IgD-negative memory B cell (primary cell): ENCODE data around the gene SLC23A2. TPM values are rescaled to one million over a fixed set of nuclear protein-coding genes. Genes with fewer than 3 reads are reported as not detected.

ENCODE experiments used
- H3K27ac Mint-ChIP-seq, 3 donors: one replicate each; pipeline ENCODE4 v1.8.0; 2020 to 2022; ENCODE audit warnings: mild to moderate bottlenecking in 3 of 3, mixed read lengths in 3 of 3, moderate library complexity in 1 of 3
- H3K27me3 Mint-ChIP-seq: one replicate; pipeline ENCODE4 v1.8.0; 2021; ENCODE audit warnings: mixed read lengths
- H3K36me3 Mint-ChIP-seq: one replicate; pipeline ENCODE4 v1.8.0; 2020; ENCODE audit warnings: mild to moderate bottlenecking, mixed read lengths
- H3K4me1 Mint-ChIP-seq, 3 donors: one replicate each; pipeline ENCODE4 v1.8.0; 2020 to 2022; ENCODE audit warnings: mixed read lengths in 3 of 3, mild to moderate bottlenecking in 1 of 3
- H3K4me3 Mint-ChIP-seq, 4 donors: one replicate each; pipeline ENCODE4 v1.8.0; 2020 to 2022; ENCODE audit warnings: mild to moderate bottlenecking in 4 of 4, mixed read lengths in 4 of 4, moderate library complexity in 3 of 4
- H3K9me3 Mint-ChIP-seq, 3 donors: one replicate each; pipeline ENCODE4 v1.8.0; 2020 to 2021; ENCODE audit warnings: mixed read lengths in 3 of 3, mild to moderate bottlenecking in 1 of 3
- polyA plus RNA-seq: library from polyadenylated mRNA; unstranded; fragments of 300-500 nt; fragmentation: Illumina TruSeq; gene quantifications from one replicate; pipeline ENCODE4 v1.2.3, GENCODE V29; 2021

Gene SLC23A2
- polyA plus RNA-seq, 1 donor from 2014 or later: 11.3 TPM

DNA sequence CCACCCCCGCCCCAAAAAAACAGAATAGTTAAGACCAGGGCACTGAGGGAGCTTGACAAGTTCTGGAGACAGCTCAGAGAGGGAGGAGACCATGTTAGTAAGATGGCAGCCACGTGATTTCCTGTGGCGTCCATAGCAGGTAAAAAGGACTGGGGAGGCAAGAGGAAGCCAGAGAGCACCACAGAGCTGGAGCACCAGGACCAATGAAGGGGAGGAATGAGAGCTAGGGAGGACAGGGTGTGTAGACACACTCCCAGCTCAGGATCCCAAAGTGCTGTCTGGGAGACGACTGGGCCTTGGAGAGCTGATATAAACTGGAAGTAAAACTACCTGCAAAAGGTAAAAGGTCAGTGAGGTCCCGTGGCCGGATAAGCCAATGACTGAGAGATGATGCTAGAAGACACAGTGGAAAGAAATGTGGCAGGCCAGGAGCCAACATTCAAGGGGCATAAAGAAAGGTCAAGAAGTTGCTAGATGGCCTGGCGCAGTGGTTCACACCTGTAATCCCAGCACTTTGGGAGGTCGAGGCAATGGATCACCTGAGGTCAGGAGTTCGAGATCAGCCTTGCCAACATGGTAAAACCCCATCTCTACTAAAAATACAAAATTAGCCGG lies 39.0 kb downstream of the SLC23A2 start:
- H3K27me3 Mint-ChIP-seq: no peaks in the 10 kb centered on the region
- H3K9me3 Mint-ChIP-seq: no peaks in the 10 kb centered on the region
- peak overlapping the region in 2 of 3 donors; percentile 44 to 67 for H3K27ac Mint-ChIP-seq
- peaks cover 3% of the 10 kb centered on the region for H3K36me3 Mint-ChIP-seq
- H3K4me1 Mint-ChIP-seq: peaks cover 21 to 27% (median 25%) of the 10 kb centered on the region in 3 donors
- H3K4me3 Mint-ChIP-seq: peak overlapping the region in 2 of 4 donors; percentile 7 to 80

DNA sequence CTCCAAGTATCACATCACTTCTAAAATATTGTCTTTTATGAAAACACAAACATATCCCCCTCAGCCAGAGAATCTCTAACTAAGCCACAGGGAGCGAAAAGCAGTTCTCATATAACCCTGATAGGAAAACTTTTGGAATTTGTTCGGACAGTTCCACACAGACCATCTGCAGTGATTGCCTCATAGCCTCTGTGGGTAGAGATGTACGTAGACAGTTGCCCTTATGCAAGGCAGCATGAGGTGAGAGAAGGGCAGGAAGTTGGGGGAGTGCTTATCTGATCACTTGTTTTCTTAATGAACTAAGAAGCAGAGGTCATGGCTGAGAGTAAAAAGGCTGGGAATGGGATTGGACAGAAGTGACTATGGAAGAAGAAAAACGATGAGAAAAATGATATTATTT lies 39.6 kb downstream of the SLC23A2 start:
- Mint-ChIP-seq H3K27ac (peak overlapping the region in 2 of 3 donors; percentile 44 to 67), H3K27me3 (no peaks in the 10 kb centered on the region), H3K4me1 (peaks cover 19 to 27% (median 25%) of the 10 kb centered on the region in 3 donors), H3K9me3 (no peaks in the 10 kb centered on the region), H3K4me3 (peak overlapping the region in 3 of 4 donors; percentile 7 to 38 (median 10)), H3K36me3 (peaks cover 3% of the 10 kb centered on the region)

DNA sequence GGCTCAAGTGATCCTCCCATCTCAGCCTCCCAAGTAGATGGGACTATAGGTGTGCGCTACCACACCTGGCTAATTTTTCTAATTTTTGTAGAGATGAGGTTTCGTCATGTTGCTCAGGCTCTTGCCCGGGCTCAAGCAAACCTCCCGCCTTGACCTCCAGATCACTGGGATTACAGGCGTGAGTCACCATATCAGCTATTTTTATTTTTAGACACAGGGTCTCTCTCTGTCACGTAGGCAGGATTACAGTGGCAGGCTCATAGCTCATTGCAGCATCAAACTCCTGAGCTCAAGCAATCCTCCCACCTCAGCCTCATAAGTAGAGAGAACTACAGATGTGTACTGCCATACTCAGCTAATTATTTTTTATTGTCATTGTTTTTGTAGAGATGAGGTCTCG lies 41.7 kb downstream of the SLC23A2 start:
- Mint-ChIP-seq H3K4me1 (peaks cover 22 to 33% (median 30%) of the 10 kb centered on the region in 3 donors), H3K36me3 (peaks cover 2% of the 10 kb centered on the region), H3K27me3 (no peaks in the 10 kb centered on the region), H3K27ac (no peak overlapping the region), H3K4me3 (no peak overlapping the region), H3K9me3 (no peaks in the 10 kb centered on the region)

DNA sequence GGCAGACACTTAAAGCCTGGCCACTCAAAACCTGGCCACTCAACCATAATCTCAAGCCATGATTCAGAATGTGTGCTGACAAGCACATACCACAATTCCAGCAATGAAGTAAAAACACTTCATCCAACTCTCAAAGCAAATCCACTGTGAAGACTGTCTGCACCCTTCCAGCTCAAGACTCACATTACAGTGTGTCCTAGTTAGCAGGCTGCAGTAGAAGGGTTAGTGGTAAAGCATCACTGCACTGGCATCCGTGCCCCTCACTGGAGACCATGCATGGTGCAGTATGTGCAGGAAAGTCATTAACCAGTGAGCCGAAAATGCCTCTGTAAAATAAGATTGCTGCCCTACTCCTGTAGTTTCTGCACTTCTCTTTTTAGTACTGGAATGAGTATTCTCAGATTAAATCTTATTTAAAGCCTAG lies 43.4 kb downstream of the SLC23A2 start:
- Mint-ChIP-seq H3K4me3 (no peak overlapping the region), H3K27ac (peak overlapping the region in 1 of 3 donors; percentile 29), H3K36me3 (peaks cover 2% of the 10 kb centered on the region), H3K27me3 (no peaks in the 10 kb centered on the region), H3K9me3 (no peaks in the 10 kb centered on the region), H3K4me1 (peaks cover 20 to 33% (median 26%) of the 10 kb centered on the region in 3 donors)

DNA sequence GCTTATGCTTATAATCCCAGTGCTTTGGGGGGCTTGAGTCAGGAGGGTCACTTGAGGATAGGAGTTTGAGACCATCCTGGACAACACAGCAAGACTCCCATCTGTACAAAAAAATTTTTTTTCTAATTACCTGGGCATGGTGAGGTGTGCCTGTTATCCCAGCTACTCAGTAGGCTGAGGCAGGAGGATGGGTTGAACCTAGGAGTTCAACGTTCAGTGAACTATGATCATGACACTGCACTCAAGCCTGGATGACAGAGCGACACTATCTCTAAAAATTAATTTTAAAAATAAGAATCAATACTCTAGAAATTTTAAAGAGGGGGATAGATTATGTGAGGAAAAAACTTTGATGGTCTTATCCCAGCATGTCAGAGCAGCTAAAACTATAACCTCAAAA lies 44.1 kb downstream of the SLC23A2 start:
- Mint-ChIP-seq H3K4me1 (peaks cover 16 to 30% (median 23%) of the 10 kb centered on the region in 3 donors), H3K9me3 (no peaks in the 10 kb centered on the region), H3K4me3 (no peak overlapping the region), H3K27ac (no peak overlapping the region), H3K27me3 (no peaks in the 10 kb centered on the region), H3K36me3 (peaks cover 2% of the 10 kb centered on the region)

DNA sequence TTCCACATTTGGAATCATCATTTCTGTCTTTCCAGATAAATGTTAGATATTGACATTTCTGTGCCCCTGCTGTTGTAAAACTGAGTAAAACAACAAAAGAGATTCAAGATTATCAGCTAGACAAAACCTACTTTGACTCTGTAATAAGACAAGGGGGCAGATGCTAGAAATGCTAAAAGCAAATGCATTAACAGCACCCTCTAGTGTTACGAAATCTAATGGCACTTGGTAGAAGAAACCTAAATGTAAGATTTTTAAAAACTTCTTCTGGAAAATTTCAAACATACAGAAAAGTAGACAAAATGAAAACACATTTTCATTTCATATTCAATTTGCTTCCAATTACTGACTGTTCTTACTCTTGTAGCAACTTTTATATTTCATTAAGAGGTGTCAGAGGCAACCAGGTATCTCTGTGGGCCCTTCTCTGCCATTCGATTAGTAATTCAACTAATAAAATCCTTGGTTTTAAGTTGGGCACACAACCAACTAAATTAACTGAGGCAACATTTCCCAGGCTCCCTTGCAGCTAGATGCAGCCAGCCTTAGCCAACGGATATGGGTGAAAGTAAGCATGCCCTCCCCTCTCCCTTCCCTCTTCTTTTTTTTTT lies 45.0 kb downstream of the SLC23A2 start:
- Mint-ChIP-seq H3K9me3 (no peaks in the 10 kb centered on the region), H3K4me3 (no peak overlapping the region)

DNA sequence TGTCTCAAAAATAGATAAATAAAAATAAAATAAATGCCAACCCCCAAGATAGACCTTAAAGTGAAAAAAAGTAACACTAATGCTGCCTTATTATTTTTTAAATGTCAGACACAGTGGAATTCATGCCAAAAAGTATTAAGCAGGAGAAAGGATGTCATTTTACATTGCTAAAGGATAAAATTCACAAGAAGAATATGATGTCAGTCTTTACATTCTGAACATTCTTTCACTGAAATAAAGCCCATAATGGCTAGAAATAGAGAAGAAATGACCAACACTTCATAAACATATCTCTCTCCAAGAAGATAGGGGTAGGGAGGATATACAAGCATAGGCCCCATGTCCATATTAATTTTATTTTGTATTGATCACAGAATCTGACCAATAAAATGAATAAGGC lies 47.4 kb downstream of the SLC23A2 start:
- peaks cover 15 to 23% (median 21%) of the 10 kb centered on the region in 3 donors for H3K4me1 Mint-ChIP-seq
- H3K27me3 Mint-ChIP-seq: no peaks in the 10 kb centered on the region
- no peak overlapping the region for H3K27ac Mint-ChIP-seq
- H3K36me3 Mint-ChIP-seq: no peaks in the 10 kb centered on the region
- H3K4me3 Mint-ChIP-seq: no peak overlapping the region
- no peaks in the 10 kb centered on the region for H3K9me3 Mint-ChIP-seq

More for the DNA sequence above, 45.0 kb downstream of the SLC23A2 start:
- no peaks in the 10 kb centered on the region for H3K27me3 Mint-ChIP-seq
- peaks cover 2% of the 10 kb centered on the region for H3K36me3 Mint-ChIP-seq
- H3K4me1 Mint-ChIP-seq: peaks cover 8 to 22% (median 16%) of the 10 kb centered on the region in 3 donors
- H3K27ac Mint-ChIP-seq: no peak overlapping the region

DNA sequence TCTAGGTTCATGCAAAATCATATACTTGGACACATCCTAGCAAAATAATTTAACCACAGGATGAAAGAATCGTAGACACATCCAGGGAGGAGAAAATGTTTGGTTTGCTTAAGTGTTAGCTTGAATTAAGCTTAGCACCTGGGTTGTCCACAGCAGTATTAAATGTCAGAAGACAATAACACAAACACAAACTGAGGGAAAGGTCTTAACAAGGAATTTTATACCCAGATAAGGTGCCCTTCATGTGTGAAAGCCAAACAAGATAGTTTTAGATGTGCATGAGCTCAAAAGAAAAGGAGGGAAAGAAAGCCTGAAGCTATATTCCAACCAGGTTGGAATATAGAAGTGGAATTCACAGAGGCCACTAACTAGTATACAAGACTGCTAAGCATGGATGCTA lies 49.1 kb downstream of the SLC23A2 start:
- Mint-ChIP-seq H3K4me3 (no peak overlapping the region), H3K27me3 (no peaks in the 10 kb centered on the region), H3K27ac (no peak overlapping the region), H3K9me3 (no peaks in the 10 kb centered on the region), H3K4me1 (peaks cover 25 to 33% (median 29%) of the 10 kb centered on the region in 3 donors), H3K36me3 (no peaks in the 10 kb centered on the region)

DNA sequence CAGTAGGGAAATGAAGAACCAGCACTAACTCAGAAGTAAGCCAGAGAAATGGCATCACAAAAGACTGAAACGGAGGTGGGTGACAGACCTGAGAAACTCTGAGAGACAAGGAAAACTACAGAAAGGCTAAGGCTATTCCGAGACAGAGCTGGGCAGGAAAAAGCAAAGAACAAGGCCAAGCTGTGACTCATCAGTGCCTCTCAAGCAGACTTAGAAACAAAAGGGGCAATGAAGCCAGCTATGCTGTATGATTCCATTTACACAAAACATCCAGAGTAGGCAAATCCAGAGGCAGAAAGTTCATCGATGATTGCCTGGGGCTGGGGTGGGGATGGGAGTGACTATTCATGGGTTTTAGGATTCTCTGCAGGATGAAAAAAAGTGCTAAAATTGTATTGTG lies 50.0 kb downstream of the SLC23A2 start:
- no peaks in the 10 kb centered on the region for H3K9me3 Mint-ChIP-seq
- H3K36me3 Mint-ChIP-seq: no peaks in the 10 kb centered on the region
- peaks cover 32 to 39% (median 37%) of the 10 kb centered on the region in 3 donors for H3K4me1 Mint-ChIP-seq
- H3K27me3 Mint-ChIP-seq: no peaks in the 10 kb centered on the region
- H3K27ac Mint-ChIP-seq: peak overlapping the region in 2 of 3 donors; percentile 20 to 40
- H3K4me3 Mint-ChIP-seq: no peak overlapping the region

DNA sequence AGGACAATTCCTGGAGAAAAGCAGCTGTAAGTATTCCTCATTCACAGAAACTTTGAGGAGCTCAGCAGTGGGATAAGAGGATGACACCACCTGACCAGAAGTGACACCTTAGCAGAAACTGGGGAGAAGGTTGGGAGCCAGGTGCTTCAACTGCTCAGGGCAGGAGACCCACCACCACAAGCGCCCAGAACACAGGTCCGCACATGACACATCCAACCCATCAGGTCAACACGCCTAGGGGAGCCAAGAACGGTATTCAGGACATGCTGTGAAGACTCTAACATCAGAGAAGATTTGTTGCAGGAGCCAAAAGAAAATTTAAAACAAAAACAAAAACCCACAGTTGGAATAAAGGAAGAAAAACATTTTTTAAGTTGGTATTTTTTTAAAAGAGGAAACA lies 50.5 kb downstream of the SLC23A2 start:
- H3K9me3 Mint-ChIP-seq: no peaks in the 10 kb centered on the region
- no peaks in the 10 kb centered on the region for H3K36me3 Mint-ChIP-seq
- peaks cover 31 to 39% (median 34%) of the 10 kb centered on the region in 3 donors for H3K4me1 Mint-ChIP-seq
- no peaks in the 10 kb centered on the region for H3K27me3 Mint-ChIP-seq
- H3K4me3 Mint-ChIP-seq: no peak overlapping the region
- H3K27ac Mint-ChIP-seq: peak overlapping the region in 1 of 3 donors; percentile 40

DNA sequence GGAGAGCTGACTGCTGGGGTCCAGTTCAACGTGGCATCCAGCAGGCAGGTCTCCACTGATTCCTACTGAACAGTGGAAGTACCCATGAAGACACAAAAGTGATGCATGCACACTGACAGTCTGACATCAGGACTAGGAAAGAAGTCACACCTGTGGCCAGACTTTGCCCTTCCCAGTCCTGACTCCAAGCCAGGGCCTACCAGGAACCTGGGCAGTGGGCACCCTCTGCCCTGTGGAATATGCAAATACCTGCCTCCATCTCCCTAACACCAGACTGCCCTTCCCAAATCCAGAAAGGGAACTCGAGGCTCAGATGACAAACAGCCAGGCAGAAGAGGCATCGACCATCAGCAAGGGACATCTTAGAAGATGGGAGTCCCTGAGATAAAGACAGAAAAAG lies 50.9 kb downstream of the SLC23A2 start:
- Mint-ChIP-seq H3K4me3 (no peak overlapping the region), H3K27ac (peak overlapping the region in 1 of 3 donors; percentile 30), H3K36me3 (no peaks in the 10 kb centered on the region)

DNA sequence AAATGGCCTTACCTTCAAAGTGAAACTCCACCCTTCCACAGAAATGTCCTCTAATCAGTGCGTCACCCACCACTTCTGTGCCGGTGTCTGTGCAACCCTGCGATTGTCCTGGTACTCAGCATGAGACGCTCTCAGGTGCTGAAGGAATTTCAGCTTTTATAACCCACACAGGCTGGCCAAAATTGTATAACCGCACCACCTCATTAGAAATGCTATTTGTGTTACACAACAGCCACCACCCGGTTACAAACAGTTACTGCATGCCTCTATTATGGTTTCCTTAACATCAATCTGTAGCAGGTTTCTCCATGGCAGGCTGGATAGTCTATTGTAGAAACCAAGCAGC lies 51.5 kb downstream of the SLC23A2 start:
- H3K9me3 Mint-ChIP-seq: no peaks in the 10 kb centered on the region
- no peaks in the 10 kb centered on the region for H3K27me3 Mint-ChIP-seq
- peaks cover 31 to 39% (median 38%) of the 10 kb centered on the region in 3 donors for H3K4me1 Mint-ChIP-seq
- H3K4me3 Mint-ChIP-seq: peak overlapping the region; percentile 39 to 93 (median 82)
- H3K27ac Mint-ChIP-seq: peak overlapping the region in 2 of 3 donors; percentile 30 to 54
- H3K36me3 Mint-ChIP-seq: peaks cover 4% of the 10 kb centered on the region

More for the DNA sequence above, 50.9 kb downstream of the SLC23A2 start:
- Mint-ChIP-seq H3K9me3 (no peaks in the 10 kb centered on the region), H3K4me1 (peaks cover 31 to 39% (median 36%) of the 10 kb centered on the region in 3 donors), H3K27me3 (no peaks in the 10 kb centered on the region)

DNA sequence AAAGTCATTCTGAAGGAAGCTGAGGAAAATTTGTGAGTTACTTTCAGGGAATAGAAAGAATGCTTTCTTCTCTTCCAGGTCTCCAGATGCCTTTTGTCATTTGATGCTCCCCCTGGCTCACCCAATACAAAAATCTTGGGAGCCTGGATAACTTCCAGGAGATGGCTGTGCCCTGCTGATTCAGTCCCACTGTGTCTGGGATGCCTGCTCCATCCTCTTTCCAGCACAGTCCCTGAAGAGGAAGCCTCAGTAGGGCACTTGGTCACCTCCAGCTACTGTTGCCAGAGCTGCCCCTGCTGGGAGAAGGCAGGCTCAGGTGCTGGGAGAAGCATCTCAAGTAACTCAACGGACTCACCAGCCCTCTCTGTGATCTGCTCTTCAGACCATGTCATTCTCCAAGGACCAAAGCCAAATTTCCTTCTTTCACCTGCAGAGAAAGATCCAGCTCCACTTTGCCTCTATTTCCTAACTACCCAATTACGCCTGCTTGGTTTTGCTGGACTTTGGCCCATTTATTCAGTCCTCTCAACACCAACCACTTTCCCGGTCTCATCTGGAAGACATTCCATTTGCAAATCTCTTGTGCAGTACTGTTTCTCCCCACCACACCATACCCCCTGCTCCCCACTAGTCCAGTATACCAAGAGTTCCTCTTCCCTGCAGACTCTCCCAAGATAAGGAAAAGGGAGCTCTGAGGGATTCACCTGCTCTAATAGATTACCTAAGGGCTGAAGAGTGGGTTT lies 53.3 kb downstream of the SLC23A2 start:
- H3K9me3 Mint-ChIP-seq: no peaks in the 10 kb centered on the region
- H3K4me3 Mint-ChIP-seq: peak overlapping the region in 2 of 4 donors; percentile 9 to 77
- H3K27ac Mint-ChIP-seq: no peak overlapping the region
- no peaks in the 10 kb centered on the region for H3K27me3 Mint-ChIP-seq
- H3K4me1 Mint-ChIP-seq: peaks cover 33 to 42% (median 39%) of the 10 kb centered on the region in 3 donors
- peaks cover 4% of the 10 kb centered on the region for H3K36me3 Mint-ChIP-seq

DNA sequence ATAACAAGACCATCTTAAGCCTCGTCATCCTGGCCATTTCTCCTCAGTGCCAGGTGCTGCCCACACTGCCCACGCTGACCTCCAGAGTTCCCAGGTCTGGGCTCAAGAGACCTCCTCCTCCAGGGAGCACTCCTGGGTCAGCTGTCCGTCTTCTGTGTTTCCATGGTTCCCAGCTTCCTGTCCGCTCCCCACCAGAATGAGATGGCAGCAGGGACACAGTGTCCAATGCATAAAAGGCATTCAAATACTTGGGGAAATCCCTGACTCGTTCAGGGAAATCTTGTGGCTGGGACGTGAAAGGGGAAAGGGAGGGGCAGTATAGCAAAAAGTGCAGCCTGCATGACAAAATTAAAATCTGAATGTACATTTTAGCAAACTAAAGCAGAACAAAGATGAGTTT lies 54.3 kb downstream of the SLC23A2 start:
- Mint-ChIP-seq H3K36me3 (peaks cover 4% of the 10 kb centered on the region), H3K4me3 (peak overlapping the region in 3 of 4 donors; percentile 43 to 67 (median 51)), H3K27ac (peak overlapping the region in 2 of 3 donors; percentile 5 to 47)

DNA sequence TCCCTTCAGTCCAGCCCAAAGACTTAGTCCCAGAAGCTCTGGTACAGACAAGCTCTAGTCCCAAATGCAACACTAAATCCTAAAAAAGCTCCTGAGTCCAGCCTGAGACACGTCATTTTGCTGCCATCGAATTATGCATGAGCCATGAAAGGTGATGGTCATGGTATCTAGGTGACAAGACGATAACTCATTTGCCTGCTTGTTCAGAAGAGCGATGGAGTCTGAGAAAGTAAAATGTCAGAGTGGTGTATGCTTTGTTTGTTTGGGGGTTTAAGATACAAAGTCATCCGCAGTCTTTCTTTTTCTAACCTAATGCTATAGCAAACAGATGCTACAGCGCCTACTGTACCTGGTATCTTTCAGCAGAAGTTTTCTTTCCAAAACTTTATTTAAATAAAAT lies 54.7 kb downstream of the SLC23A2 start:
- peaks cover 41 to 52% (median 49%) of the 10 kb centered on the region in 3 donors for H3K4me1 Mint-ChIP-seq
- peaks cover 4% of the 10 kb centered on the region for H3K36me3 Mint-ChIP-seq
- no peaks in the 10 kb centered on the region for H3K27me3 Mint-ChIP-seq
- no peaks in the 10 kb centered on the region for H3K9me3 Mint-ChIP-seq
- H3K4me3 Mint-ChIP-seq: peak overlapping the region in 2 of 4 donors; percentile 43 to 73
- H3K27ac Mint-ChIP-seq: peak overlapping the region; percentile 5 to 47 (median 13)

More for the DNA sequence above, 54.3 kb downstream of the SLC23A2 start:
- H3K27me3 Mint-ChIP-seq: no peaks in the 10 kb centered on the region
- peaks cover 38 to 50% (median 46%) of the 10 kb centered on the region in 3 donors for H3K4me1 Mint-ChIP-seq
- no peaks in the 10 kb centered on the region for H3K9me3 Mint-ChIP-seq
